SU-DHL-6 (cell line): ENCODE data around the gene UNC5B.

Source experiments
- H2AFZ ChIP-seq: fragments of 200-600 bp; sonication (generic); 2 replicates; pipeline ENCODE4 v1.6.1; 2014; ENCODE audit warnings: low read depth, mild to moderate bottlenecking, moderate library complexity, mixed read lengths, antibody characterized with exemption, low read length; ENCODE audit not compliant: severe bottlenecking
- H3F3A ChIP-seq: fragments of 200-600 bp; shearing (Covaris generic); 2 replicates; pipeline ENCODE4 v1.6.0; 2016; ENCODE audit warnings: antibody characterized with exemption, mild to moderate bottlenecking; ENCODE audit not compliant: insufficient read depth
- H3K27ac ChIP-seq: fragments of 200-600 bp; sonication (generic); 2 replicates; pipeline ENCODE4 v1.5.1; 2016; ENCODE audit warnings: low read depth, mild to moderate bottlenecking, low read length, moderate library complexity, mixed read lengths
- H3K27me3 ChIP-seq: fragments of 200-600 bp; sonication (generic), shearing (Covaris generic); 2 replicates; pipeline ENCODE4 v1.6.0; 2014; ENCODE audit warnings: mild to moderate bottlenecking, low read length
- H3K36me3 ChIP-seq: fragments of 200-600 bp; sonication (generic); 2 replicates; pipeline ENCODE4 v1.6.1; 2014; ENCODE audit warnings: mild to moderate bottlenecking, low read length, mixed read lengths
- H3K4me2 ChIP-seq: fragments of 300-600, 200-600 bp; shearing (Covaris generic), sonication (generic); 2 replicates; pipeline ENCODE4 v1.6.0; 2014; ENCODE audit warnings: low read length, low read depth, mild to moderate bottlenecking; ENCODE audit not compliant: poor library complexity, severe bottlenecking
- H3K4me3 ChIP-seq: fragments of 200-600 bp; sonication (generic); 2 replicates; pipeline ENCODE4 v1.5.1; 2014; ENCODE audit warnings: antibody characterized with exemption, low read length, mild to moderate bottlenecking, mixed read lengths; ENCODE audit not compliant: insufficient read depth, poor library complexity, severe bottlenecking
- H3K79me2 ChIP-seq: fragments of 200-600 bp; sonication (generic); 2 replicates; pipeline ENCODE4 v1.6.1; 2014; ENCODE audit warnings: mild to moderate bottlenecking, low read length, moderate library complexity; ENCODE audit not compliant: insufficient read depth
- H3K9ac ChIP-seq: fragments of 200-600 bp; sonication (generic); 2 replicates; pipeline ENCODE4 v1.7.0; 2014; ENCODE audit warnings: mild to moderate bottlenecking, low read length
- H3K9me2 ChIP-seq: fragments of 200-600 bp; sonication (generic); replicated peaks from 2 replicates; pipeline ENCODE4 v1.6.1; 2014; ENCODE audit warnings: low read length; ENCODE audit not compliant: insufficient read depth
- H3K9me3 ChIP-seq: fragments of 200-600 bp; sonication (generic); 2 replicates; pipeline ENCODE4 v1.6.1; 2014; ENCODE audit warnings: low read length, mixed read lengths; ENCODE audit not compliant: insufficient read depth
- H4K20me1 ChIP-seq: fragments of 200-600 bp; sonication (generic); 2 replicates; pipeline ENCODE4 v1.6.1; 2014; ENCODE audit warnings: low read depth, mild to moderate bottlenecking, antibody characterized with exemption, low read length, moderate library complexity, mixed read lengths
- EZH2phosphoT487 ChIP-seq: fragments of 200-600 bp; sonication (generic), shearing (Covaris generic); conservative IDR thresholded peaks from 2 replicates; pipeline ENCODE4 v1.6.1; 2018; ENCODE audit warnings: mild to moderate bottlenecking, antibody characterized with exemption, low read length, moderate library complexity, mixed read lengths
- TF ChIP-seq, protein P1 (sequence below): fragments of 200-600 bp; sonication (generic); IDR thresholded peaks from one replicate; pipeline ENCODE4 v1.5.1; 2017; ENCODE audit warnings: antibody characterized with exemption, mild to moderate bottlenecking, low read length, moderate library complexity; ENCODE audit not compliant: insufficient read depth, poor library complexity, severe bottlenecking

Gene UNC5B

DNA sequence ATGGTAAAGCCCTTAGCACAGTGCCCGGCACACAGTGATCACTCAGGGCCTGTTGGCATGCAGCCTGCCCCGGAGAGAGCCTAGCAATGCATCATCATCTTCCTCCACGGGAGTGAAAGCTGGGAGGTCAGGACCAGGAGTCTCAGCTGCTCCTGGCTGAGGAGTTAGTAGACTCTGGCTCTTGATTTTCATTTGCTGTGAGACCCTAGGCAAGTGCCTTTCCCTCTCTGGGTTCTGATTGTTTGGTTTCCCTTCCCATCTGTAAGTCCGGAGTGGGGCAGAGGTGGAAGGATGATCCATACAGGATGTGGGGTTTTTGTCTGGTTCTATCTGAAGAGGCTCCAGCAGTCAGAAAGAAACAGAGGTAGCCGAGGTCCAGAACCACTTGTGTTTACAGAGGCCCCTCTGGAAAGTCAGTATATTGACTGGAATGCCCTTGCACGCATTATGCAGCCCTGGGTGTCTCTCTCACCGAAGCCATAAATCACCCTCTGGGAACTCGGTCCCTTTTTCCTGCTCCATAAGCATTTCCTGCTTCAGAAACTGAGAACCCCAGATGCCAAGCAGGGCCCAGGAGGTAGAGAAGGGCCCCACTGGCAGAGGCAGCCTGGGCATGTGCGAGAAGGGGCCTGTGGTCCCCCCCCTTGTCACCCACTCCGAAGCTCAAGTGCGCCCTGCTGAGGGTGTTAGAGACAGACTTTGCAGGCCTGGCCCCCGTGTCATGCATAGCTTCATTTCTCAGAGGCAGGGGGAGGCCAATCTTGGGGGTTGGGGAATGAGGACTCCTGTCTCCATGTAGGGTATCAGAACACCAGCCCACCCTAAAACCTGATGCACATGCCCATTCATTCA, 8.5 kb downstream of the UNC5B start:
- Histone ChIP-seq H3K36me3 (no peaks in the 10 kb centered on the region), H3K79me2 (no peaks in the 10 kb centered on the region), H3K27ac (no peak overlapping the region), H3K9me2 (no peaks in the 10 kb centered on the region), H3K4me2 (no peak overlapping the region), H3K9ac (no peak overlapping the region), H2AFZ (no peak overlapping the region), H3K4me3 (no peak overlapping the region), H3K9me3 (no peaks in the 10 kb centered on the region), H3F3A (no peaks in the 10 kb centered on the region), H4K20me1 (no peaks in the 10 kb centered on the region), H3K27me3 (no peaks in the 10 kb centered on the region)
- TF ChIP-seq EZH2phosphoT487, result no peak
- TF ChIP-seq, protein P1, sequence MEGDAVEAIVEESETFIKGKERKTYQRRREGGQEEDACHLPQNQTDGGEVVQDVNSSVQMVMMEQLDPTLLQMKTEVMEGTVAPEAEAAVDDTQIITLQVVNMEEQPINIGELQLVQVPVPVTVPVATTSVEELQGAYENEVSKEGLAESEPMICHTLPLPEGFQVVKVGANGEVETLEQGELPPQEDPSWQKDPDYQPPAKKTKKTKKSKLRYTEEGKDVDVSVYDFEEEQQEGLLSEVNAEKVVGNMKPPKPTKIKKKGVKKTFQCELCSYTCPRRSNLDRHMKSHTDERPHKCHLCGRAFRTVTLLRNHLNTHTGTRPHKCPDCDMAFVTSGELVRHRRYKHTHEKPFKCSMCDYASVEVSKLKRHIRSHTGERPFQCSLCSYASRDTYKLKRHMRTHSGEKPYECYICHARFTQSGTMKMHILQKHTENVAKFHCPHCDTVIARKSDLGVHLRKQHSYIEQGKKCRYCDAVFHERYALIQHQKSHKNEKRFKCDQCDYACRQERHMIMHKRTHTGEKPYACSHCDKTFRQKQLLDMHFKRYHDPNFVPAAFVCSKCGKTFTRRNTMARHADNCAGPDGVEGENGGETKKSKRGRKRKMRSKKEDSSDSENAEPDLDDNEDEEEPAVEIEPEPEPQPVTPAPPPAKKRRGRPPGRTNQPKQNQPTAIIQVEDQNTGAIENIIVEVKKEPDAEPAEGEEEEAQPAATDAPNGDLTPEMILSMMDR, result no peak

DNA sequence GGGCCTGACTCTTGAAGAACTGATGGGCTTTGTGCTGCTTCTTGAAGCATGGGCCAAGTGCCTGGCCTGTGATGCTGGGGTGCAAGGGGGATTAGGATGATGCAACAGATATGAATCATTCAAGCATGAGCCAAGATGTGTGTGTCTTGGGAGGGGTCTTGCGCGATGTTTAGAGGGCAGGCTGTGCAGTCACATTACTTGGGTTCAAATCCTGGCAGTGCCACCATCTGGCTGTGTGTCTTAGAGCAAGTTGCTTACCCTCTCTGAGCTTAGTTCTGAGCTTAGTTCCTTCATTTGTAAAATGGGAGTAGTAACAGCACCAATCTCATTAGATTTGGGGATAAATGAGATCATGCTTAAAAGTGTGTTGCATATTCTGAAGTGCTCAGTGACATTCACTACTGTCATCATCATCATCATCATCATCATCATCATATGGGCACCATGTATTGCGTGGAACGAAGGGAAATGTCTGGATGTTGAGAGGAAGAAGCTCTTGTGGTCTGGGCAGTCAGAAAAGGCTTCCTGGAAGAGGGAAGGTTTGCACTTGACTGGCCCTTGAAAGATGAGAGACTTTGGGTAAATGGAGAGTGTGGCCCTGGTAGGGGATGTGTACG, 9.3 kb downstream of the UNC5B start:
- Histone ChIP-seq H3F3A (no peaks in the 10 kb centered on the region), H4K20me1 (no peaks in the 10 kb centered on the region), H3K27ac (no peak overlapping the region), H3K9me3 (no peaks in the 10 kb centered on the region), H3K79me2 (no peaks in the 10 kb centered on the region), H3K9ac (no peak overlapping the region), H3K9me2 (no peaks in the 10 kb centered on the region), H3K27me3 (no peaks in the 10 kb centered on the region), H3K4me2 (no peak overlapping the region), H3K36me3 (no peaks in the 10 kb centered on the region), H3K4me3 (no peak overlapping the region), H2AFZ (no peak overlapping the region)
- TF ChIP-seq, protein P1, result no peak
- TF ChIP-seq EZH2phosphoT487, result no peak

DNA sequence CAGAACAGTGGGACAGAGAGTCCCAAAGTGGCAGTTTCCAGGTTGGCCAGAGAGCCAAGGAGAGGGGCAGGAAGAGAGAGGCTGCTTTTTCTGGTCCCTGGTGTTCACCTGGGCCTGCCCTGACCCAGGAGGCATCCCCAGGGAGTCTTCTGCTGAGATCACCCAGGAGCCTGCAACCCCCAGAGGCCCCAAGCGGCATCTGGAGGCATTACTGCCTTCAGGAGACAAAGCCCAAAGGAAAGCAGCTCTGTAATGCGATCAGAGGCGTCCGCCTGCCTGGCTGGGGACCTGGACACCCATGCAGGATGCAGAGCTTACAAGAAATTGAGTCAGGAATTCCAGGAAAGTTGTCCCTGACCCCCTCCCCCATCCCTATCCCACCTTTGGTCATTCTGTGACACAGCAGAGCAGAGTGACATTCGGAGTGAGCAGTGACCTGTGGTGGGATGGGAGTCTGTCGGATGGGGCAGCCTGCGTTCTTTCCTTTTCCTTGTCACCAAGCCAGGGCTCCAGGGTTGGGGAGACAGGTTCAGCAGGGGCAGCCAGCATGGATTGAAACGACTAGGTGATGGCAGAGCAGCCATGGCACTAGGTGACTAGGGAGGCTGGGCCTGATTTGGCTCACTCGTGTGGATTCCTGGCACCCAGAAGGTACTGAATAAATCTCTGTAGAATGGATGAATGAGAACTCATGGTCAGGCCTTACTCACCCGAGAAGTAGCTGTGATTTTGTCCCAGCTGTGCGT, 10.4 kb downstream of the UNC5B start:
- no peaks in the 10 kb centered on the region for H3K9me3 ChIP-seq
- H3K9ac ChIP-seq, result no peak overlapping the region
- H4K20me1 ChIP-seq, result no peaks in the 10 kb centered on the region
- no peak for TF ChIP-seq EZH2phosphoT487
- TF ChIP-seq, protein P1, result no peak
- no peak overlapping the region for H2AFZ ChIP-seq
- H3K27ac ChIP-seq, result no peak overlapping the region
- H3K4me2 ChIP-seq, result no peak overlapping the region
- no peaks in the 10 kb centered on the region for H3K9me2 ChIP-seq
- no peaks in the 10 kb centered on the region for H3K36me3 ChIP-seq
- H3F3A ChIP-seq, result no peaks in the 10 kb centered on the region
- no peak overlapping the region for H3K4me3 ChIP-seq
- H3K27me3 ChIP-seq, result no peaks in the 10 kb centered on the region
- no peaks in the 10 kb centered on the region for H3K79me2 ChIP-seq
